AG09319 (cell line): ENCODE data around the gene UNC13C.

Source experiments
- DNase-seq: peaks from one replicate; pipeline ENCODE4 v3.0.0-alpha.2; 2010; ENCODE audit warnings: low read depth; ENCODE audit errors: extremely low read depth
- TF ChIP-seq, protein P1 (sequence below): IDR thresholded peaks from 2 replicates; pipeline ENCODE4 v1.5.1; 2011; ENCODE audit warnings: low read depth, mild to moderate bottlenecking, inconsistent platforms, low read length, moderate library complexity

Gene UNC13C

DNA sequence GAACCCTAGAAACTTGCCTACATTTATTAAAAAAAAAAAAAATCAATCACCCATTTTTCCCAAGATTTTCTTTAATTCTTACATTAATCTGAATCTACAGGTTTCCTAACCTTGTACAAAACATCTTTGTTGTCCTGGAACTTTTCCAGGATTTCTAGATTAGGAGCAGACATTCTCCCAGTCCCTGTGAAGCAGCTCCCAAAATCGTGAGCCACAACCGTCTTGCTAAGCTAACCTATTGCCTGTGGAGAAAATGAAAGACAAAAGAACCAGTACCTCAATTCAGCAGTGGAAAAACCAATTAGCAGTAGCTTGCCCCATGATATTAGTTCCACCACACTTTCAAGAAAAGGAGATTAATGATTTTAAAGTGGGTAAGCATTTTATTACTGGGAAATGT lies 522.1 kb downstream of the UNC13C start:
- DNase-seq: no peak
- TF ChIP-seq, protein P1, sequence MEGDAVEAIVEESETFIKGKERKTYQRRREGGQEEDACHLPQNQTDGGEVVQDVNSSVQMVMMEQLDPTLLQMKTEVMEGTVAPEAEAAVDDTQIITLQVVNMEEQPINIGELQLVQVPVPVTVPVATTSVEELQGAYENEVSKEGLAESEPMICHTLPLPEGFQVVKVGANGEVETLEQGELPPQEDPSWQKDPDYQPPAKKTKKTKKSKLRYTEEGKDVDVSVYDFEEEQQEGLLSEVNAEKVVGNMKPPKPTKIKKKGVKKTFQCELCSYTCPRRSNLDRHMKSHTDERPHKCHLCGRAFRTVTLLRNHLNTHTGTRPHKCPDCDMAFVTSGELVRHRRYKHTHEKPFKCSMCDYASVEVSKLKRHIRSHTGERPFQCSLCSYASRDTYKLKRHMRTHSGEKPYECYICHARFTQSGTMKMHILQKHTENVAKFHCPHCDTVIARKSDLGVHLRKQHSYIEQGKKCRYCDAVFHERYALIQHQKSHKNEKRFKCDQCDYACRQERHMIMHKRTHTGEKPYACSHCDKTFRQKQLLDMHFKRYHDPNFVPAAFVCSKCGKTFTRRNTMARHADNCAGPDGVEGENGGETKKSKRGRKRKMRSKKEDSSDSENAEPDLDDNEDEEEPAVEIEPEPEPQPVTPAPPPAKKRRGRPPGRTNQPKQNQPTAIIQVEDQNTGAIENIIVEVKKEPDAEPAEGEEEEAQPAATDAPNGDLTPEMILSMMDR: no peak

DNA sequence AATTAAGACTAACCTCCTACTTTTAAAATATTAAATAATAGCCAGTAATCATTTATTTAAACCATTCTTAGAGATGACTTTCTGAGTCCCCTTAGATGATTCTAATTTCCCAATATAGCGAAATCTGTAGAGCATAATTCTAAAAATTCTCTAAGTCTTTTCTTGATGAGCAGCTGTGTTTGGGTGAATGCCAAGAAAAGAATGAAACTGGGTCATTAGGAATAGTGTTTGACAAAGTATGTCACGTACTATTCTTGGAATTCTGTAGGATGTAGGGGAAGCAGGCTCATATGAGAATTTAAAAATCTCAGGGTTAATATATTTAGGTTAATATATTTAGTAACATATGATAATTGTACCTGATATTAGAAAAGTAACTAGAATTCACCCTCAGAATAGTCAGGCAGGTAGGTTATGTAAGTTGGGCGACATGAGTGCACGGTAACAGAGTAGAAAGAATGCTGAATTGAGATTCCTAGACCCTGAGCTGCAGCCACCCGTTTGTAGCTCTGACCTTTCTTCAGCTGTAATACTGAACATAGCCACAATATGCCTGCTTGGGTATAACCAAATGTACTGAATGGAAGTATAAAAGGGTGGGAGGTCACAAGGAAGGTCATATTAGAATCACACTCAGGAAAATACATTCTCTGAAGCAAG lies 524.3 kb downstream of the UNC13C start:
- TF ChIP-seq, protein P1: no peak
- no peak for DNase-seq

DNA sequence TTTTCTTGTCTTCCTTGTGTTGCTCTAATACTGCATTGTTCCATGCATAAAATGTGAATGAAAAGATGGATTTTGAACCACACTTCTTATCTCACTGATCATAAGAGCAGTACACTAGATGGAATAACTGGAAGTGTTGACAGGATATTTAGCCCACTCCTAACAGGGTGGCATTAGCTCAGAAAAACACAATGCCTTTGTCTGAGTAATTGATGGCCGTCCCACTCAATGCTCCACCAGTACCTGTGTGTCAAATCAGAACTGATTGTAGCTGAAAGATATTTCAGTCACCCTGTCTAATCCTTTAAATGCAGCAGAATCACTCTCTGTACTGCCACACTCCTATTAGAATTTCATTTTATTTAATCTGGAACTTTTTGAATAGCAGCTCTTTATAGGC lies 526.5 kb downstream of the UNC13C start:
- TF ChIP-seq, protein P1: no peak
- no peak for DNase-seq

DNA sequence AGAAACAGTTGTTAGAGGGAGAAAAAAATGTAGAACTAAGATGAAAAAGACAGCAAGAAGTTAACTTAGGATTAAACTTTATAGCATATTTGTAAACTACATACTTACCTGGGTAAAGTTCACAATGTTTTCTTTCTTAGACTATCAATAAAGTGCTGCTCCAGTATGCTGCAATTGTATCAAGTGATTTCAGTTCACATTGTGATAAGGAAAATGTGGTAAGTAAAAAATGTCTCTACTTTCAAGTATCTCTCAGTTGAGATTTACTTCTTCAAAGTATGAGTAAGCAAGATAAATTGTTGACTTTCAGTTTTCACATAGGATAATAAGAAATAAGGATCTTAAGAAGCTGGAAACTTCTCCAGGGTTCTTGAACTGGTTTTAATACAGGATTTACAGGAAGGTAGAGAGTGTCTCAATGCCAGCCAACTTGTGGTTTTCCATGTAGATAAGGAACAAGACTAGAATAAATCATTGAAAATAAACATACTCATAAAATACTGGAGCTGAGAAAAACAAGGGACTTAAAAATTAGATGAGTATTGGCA lies 528.8 kb downstream of the UNC13C start:
- DNase-seq: no peak
- TF ChIP-seq, protein P1: no peak

DNA sequence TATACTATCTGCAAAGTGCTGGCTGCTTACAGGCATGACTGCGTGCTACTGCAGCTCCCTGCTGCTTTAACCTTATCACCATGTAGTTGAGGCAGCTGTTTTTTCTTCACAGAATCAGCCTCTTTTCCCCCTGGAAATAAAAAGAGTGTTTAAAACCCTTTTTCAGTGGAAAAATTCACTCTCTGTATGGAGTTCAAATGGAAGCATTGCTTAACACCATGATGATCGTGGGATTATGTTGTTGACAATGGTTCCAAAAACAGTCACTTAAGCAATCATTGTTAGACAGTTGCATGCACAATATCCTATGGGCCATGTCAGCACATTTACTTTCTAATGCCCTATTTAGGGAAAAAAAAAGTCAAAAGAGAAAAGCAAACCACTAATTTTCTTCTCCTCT lies 536.4 kb downstream of the UNC13C start:
- DNase-seq: no peak
- TF ChIP-seq, protein P1: no peak

DNA sequence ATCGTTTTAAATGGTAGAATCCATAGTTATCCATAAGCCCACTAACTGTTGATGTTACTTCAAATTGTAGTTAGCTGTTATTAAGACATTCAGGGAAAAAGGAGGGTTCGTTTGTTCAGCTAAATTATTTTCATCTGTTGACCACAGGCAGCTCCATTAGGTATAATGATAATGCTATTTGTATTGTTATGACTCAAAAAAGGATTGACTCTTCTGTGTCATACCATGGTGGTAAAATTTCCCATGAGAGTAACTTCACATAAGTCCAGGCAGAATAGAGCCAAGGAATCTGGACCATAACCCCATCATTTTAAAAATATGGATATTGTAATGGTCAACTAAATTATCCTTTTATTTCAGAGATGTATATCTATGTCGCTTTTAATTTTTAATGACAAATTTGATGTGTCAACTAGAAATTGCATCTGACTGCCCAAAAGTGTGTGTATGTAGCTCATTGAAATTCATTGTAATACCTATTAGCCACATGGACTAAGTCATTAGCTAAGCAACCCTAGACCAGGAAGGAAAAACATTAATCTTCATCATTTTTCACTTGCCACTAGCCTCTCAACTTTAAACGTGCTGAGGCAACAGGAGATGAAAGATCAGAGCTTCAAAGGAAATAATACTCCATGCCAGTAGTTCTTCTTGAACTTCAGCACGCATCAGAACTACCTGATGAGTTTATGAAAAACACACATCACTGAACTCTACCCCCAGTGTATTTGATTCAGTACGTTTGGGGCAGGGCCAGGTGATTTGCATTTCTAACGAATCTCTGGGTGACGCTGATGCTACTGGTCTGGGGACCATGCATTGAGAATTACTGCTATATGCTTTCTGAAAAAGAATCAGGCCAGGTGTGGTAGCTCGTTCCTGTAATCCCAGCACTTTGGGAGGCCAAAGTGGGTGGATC lies 537.7 kb downstream of the UNC13C start:
- TF ChIP-seq, protein P1: no peak

DNA sequence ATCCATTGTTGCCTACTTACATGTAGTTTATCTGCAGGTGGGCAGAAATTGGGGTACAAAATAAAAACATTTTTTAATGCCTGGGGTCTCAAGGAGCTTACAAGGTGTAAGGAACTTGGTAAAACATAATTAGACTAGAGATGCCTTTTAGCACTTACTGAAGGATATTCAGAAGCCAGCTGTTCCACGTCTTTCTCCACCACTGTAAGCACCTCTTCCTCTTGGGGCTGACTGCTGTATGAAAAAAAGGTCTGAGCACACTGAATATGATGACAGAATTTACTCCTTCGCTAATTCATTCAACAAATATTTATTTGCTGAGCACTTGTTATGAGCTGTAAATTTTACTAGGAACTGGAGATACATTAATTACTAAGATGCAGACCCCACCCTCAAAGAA lies 539.1 kb downstream of the UNC13C start:
- no peak for DNase-seq
- TF ChIP-seq, protein P1: no peak

More for the DNA sequence above, 537.7 kb downstream of the UNC13C start:
- DNase-seq: no peak
